ENCODE data around the gene HOXA13.

HOXA13 gene

DNA sequence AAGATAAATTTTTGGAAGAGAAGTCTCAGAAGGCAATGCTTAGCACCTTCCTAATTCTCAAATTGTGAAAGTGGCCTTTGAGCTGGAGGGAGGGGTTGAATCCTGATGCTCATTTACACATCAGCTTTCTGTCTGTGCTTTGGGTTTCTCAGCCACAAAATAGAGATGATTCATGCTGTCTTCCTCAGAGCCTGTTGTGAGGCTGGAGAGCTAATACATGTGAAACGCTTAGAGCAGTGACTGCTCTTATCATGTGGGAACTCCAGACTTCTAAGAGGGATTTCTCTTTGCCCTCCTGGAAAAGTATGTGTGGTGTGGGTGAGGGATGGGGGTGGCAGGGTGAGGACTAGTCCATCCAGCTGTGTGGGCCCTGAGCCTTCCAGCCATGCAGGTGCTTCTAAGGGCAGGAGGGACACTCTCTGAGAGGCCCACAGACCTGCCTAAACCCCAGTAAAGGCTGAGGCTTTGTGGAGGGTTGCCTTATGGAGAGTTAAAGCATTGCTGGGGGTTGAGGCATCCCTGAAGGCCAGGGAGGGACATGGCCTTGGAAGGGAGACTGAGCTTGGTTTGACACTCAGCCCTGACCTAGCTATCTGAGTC is 37.9 kb upstream of the HOXA13 start:
- no peak for DNase-seq (ENCODE audit: low read depth in 2 of 2, low spot score in 1 of 2)

DNA sequence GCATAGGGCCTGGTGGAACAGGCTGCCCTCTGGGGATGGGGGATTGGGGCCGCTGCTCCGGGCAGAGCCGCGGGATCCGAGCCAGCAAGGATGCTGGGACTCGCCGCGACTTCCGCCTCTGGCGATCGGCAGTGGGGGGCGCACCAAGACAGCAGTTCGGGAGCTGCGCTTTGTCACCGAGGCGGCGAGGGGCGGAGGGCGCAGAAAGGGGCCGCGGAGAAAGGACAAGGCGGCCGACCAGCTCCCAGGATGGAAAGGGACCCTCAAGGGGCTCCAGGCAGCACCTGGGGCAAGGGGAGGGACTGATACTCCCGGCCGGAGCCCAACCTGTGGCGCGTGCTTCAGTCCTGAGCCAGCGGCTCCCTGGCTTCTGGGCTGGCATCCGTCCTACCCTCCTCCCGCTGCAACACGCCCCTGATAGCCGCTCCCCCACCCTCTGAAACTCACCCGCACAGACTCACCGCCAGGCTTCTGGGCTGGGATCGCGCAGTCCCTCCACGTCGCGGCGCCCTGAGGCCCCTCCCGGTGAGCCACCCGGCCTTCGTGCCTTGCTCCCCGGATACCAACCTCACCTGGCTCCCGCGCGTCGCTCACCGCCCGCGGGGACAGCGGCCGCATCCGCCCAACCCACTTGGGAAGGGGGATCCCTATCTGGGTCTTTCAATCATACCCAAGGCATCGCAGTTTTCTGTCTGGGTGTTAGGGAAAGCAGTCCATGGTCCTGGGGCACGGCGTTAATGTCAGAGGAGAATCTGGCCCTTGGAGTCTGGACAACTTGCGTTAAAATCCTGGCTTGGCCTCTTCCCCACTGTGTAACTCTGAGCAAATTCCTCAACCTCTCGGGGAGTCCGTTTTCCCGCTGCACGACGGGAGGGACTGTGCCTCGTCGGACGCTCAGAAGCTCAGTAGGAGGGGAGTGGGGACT is 35.8 kb upstream of the HOXA13 start:
- DNase-seq (ENCODE audit: low read depth in 2 of 2, low spot score in 1 of 2) = no peak

DNA sequence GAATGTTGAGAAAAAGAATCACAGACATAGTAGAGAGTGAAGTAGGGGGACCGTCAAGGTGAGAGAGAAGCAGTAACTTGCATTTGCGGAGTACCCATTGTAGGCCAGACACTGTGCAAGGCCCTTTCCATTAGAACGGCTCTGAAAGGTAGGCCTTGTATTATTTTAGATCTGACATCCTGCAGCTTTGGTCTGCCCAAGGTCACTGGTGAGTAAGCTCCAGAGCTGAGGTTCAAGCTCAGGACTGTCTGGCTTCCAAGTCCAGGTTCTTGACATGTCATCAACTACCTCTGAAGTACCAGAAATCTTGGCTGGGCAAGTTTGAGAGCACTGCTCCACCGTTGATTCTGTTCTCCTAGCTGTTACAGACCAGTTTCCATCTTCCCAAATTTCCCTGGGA is 29.6 kb upstream of the HOXA13 start:
- DNase-seq (ENCODE audit: low read depth in 2 of 2, low spot score in 1 of 2) = no peak

DNA sequence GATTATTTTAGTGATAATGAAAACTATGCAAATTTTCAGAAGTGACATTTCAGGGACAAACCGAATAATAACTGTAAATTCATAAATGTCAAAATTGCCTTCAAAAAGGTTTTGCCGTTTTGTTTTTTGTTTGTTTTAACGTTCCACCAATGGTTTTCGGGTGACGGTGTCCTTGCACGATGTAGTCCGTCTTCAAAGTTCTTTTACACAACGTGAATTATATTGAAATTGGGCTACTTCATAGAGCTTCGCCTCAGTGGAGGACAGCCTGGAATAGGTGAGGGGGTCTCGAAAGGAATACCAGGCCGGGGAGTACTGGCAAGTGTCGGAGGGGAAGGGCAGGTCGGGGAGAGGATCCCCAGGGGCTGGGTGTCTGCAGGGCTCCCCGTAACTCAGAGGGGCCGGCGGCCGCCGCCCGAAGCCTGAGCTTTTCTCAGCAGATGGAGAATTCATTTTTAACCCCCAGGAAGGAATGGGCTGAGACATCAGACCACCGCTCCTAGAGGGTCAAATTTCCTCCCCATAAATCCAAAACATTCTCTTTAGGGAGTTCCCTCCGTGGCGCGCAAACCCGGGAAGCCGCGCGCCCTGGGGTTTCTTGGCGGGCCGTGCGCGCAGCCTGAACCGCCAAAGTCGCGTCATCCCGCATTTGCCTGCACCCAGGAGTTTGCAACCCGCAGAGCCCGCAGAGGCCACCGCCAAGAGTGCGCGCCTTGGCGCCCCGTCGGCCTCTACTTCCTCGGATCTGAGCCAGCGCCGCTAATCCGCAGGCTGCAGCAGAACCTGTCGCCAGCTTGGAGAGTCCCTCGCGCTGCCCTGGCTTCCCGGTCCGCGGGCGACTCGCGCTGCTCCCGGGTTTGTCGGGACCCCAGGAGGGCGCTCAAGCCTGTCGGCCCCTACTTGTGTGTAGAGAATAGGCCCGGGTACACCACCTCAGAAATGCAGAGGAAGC is 25.4 kb upstream of the HOXA13 start:
- DNase-seq (ENCODE audit: low read depth in 2 of 2, low spot score in 1 of 2) = no peak

DNA sequence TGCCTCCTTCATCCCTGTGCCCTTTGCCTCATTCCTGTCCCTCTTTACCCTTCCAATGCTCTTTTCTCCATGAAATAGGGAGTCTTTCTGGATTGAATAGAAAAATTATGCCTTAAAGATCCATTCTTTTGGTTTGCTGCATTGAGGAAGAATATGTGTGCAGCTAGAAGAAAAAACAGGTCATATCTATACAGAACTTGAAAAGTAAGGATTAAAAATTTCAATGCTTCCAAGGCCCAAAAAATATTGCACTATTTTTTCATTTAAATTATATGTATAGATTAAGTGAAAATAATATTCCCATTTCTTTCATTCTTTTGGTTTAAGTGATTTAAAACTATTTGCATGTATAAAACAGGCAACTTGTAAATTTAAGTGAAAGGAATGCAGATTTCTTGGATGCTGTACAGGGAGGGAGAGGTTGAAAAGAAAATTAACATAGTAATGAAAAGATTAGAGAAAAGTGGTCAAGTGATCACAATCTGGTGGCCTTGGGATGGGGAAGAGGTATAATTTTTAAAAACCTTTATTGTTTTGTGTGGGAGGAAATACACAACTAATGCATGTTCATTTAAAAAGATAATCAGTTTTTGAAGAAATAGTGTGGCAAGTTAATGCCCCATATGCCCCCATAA is 24.2 kb upstream of the HOXA13 start:
- DNase-seq (ENCODE audit: low read depth in 2 of 2, low spot score in 1 of 2) = no peak

DNA sequence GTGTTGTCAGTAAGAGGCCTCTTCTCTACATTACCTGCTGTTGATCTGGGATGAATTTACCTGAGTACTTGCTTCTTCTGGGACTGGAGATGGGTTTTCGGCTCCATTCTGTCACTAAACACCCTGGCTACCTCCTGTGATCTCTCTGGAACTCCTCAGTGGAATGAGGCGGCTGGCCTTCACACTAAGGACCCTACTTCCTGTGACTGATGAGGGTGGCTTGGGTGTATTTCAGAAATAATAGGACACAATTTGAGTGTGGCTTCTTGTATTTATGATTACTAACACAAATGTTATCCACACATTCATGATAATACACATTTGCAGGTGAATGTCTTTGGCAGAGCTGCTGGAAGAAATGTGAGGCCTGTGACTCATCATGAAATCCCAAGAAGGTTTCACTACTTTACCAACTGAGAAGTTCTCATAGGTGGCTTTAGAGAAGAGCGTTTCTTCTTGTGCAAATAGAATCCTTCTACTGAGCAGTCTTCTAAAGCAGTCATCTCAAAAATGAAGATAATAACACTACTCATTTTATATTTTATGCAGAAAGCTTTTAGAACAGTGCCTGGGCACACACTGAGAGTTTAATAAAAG is 21.4 kb upstream of the HOXA13 start:
- no peak for DNase-seq (ENCODE audit: low read depth in 2 of 2, low spot score in 1 of 2)

DNA sequence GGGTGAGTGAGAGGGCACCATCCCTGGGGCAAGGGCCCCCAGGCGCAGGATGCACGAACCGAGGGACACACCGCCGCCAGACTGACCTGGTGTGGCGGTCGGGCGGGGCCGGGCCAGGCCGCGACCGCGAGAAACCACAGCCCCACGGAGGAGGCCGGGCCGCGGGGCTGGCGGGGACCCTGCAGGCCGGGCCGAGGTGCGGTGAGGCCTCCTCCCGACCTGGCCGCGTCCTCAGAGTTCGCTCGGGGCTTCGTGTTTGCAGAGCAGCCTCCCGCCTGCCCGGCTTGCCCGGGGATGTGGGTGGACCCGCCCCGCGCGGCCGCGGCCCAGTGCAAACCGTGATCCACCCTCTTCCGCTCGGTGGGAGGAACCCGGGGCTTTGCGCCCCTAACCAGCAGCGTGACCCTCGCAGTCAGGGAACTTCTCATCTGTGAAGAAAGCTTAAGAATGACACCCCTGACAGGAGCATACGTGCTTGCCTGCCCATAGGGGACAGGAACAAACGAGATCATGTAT is 20.6 kb upstream of the HOXA13 start:
- no peak for DNase-seq (ENCODE audit: low read depth in 2 of 2, low spot score in 1 of 2)

DNA sequence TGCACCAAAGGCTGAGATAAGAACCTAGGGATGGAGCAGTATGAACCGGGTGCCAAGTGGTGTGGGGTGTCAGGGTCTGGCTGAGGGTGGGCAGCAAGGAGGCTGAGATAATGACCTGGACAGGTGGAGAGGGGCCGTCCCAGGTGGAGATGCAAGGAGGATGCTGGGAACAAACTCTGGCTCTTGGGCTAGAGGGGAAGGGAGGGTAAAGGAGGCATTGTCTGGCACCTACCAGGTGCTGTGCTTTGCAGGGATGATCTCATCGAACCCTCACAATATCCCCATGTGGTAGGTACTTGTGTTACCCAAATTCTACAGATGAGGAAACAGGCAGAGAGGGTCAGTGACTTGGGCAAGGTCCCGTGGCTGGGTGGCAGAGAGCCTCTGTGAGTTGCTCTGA is 19.9 kb upstream of the HOXA13 start:
- no peak for DNase-seq (ENCODE audit: low read depth in 2 of 2, low spot score in 1 of 2)

DNA sequence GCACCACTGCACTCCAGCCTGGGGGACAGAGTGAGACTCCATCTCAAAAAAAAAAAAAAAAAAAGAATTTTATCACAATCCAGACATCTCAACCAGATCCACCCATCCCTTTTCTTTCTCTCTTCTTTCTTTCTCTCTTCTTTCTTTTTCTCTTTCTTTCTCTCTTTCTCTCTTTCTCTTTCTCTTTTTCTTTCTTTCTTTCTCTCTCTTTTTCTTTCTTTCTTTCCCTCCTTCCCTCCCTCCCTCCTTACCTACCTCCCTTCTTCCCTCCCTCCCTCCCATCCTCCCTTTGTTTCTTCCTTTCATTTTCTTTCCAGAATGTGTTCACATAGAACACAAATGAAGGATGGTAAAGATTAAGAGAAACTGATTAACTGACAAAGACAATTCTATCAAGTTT is 18.1 kb upstream of the HOXA13 start:
- DNase-seq (ENCODE audit: low read depth in 2 of 2, low spot score in 1 of 2) = no peak

DNA sequence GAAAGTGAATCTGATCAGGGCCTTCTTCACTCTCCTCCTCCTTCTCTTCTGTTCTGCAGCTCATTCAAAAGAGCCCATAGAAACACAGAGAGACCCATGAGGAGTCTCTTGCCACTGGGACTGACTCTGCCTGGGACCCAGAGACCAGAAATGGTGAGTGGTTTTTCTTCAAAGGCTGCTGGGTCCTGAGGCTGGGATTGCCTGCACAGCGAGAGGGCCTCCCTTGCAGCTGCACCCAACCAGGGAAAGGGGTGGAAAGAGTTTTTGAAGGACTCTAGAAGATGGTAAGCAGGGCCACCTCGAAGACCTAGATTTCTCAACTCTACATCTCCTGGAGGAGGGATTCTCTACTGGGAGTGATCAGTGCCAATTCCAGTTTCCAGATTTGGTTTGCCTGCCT is 15.5 kb upstream of the HOXA13 start:
- no peak for DNase-seq (ENCODE audit: low read depth in 2 of 2, low spot score in 1 of 2)

DNA sequence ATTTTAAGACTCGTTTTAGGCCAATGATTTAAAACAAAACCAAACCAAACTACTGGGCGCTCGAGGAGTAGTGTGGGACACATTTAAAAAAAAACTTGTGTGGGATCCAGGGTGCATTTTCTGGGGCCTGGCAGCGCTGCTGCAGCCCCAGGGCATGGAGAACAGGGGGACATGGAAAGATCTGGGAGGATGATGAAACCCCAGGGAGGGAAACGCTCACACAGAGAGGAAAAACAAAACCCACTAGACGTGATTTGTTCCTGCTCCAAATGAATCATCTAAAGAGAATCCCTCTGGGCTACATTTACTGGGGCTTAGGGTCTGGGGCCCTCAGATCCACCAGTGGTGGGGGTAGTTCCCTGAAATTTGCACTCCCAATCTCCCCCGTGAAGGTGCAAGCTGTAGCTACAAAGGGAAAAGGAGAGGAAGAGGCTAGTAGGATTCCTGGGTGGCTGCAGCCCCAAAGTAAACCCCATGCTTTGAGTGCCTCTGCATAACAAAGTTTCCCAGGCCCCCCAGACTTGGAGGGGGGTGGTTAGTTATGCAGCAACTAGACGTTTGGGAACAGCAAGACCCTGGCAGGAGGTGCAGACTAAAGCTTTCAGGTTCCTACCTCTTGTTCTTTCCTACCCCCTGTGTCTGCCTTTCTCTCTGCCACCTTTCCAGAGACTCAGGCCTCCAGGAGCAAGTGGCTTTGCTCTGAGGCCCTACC is 14.5 kb upstream of the HOXA13 start:
- no peak for DNase-seq (ENCODE audit: low read depth in 2 of 2, low spot score in 1 of 2)

DNA sequence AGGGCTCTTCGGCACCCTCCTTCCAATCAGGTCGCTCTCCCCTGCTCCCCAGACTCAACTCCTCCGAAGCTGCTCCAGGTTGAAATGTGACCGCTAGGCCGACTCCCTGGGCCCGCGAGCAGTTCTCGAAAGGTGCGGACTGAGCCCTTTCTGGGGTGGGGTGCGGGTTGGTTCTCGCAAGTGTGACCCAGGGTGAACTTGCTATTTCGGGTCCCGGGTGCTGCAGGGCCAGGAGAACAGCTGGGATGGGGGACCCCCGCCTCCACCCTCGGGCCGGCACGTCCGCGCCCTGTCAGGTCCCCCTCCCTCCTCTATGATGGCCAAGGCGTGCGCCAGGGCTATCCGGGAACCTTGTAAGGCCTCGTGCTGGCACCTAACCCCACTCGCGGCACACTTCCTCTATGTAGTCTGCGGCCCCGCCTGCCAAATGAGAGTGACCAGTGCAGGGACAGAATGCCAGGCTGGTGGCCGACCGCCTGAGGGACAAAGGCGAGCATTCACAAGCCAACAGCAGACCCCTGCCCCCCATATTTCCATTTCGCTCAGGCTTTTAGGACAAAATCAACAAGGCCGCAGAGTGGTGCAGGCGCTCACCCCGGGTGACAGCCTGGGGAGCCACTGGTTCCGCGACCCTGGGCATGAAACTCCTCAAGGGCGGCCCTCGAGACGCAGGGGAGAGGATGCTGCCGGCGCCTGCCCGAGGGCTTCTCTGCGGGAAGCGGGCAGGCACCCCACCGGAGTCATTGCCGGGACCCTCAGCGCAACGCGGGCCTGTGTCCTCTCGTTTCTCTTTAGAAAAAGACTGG is 13.7 kb upstream of the HOXA13 start:
- DNase-seq (ENCODE audit: low read depth in 2 of 2, low spot score in 1 of 2) = no peak

DNA sequence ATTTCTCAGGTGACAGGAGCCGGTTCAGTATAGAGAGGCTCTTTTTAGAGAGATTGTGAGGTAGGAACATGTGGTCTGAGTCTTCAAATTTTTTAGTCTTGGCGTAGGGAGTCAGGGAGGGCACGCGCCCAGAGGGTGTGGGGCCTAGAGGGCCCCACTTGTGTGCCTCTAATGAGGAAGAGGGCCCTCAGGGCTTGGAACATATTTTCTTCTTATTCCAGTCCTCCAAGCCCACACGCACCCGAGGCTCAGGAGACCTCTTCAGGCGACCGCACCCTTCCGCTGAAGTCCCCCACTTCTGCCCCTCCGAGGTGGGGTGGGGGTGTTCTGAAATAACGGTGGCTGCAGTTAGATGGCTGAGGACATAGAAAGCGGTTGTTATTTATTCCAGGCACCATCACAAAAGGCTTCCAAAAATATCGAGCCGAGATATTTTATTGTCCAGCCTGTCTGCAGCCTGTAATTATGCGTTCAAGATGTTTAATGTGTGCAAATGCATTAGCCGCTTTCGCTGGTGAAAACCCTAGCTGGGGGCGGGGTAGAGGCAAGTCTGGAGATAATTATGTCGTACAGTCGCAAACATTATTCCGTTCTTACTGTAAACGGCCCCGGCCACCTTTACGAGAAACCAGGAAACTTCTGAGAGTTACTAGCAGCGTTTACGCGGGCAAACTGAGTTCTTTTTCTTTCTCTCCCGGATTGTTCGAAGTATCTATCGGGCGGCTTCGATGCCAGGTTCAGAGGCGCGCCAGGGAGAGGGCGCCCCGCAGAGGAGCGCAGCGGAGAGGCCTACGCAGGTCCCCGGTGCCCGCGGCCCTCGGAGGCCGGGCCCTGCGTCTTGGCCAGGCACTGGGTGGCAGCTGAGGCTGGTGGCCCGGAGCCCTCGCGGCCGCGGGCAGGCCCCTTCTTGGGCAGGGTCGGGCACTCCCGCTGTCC is 12.9 kb upstream of the HOXA13 start:
- DNase-seq (ENCODE audit: low read depth in 2 of 2, low spot score in 1 of 2) = no peak

DNA sequence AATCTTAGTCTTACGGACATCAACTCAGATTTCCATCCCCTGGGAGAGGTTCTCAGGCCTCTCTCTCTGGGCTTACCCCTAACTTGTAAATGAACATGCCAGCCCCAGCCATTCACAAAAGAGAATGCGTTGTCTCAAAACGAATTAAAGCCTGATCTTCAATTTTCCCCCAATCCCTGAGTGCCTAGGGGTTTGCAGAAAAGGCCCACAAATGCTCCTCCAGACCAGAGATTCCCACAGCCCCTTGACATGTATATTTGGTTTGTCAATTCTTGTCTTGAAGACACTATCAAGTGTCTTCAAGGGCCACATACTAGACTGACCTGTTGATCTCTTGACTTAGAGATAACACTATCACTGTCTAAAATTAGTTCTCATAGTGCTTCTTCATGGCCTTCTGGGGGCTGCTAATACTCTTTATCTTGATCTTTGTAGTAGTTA is 11.9 kb upstream of the HOXA13 start:
- no peak for DNase-seq (ENCODE audit: low read depth in 2 of 2, low spot score in 1 of 2)

DNA sequence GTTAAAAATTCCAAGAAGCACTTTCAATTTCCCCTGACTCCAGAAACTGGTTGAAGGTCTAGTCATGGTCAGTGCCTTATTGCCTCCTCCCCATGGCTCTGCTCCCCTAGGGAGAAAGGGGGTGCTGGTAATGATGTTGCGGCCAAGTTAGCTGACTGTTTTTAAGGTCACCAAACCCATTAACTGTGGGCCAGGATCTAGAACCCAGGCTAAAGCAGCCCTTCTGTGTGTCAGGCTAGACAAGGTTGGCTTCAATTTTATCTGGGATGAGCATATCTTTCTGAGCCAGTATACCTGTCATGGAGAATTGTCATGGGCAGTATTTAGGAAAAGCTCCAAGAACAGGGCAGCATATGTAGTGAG is 11.2 kb upstream of the HOXA13 start:
- DNase-seq (ENCODE audit: low read depth in 2 of 2, low spot score in 1 of 2) = no peak

DNA sequence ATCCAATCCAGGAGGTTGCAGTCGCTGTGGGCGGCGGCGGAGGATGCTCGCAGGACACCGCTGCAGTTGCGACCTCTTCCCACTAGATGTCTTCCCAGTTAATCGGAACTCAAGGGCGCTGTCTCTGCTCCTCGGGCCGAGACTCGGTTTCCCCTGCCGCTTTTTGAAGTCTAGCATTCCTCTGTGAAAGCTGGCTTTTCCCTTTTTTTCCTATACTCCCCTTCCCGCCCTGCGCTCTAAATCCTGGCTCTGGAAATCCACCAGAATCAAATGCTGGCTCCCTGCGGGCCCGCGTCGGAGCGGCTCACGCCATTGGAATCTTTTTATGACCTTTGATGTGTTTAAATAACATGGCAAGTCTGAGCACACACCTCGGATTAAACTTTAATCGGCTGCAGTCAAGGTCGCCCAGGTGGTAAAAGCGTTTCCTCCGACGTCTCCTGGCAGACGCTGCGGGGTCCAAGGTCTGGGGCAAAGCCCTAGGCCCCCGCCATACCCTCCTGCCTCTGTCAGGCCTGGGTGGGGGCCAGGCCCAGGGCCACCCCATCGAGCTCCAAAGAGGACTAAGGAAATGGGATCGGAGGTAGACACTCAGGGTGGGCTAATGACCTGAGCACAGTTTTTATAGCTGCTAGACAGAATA is 10.7 kb upstream of the HOXA13 start:
- DNase-seq (ENCODE audit: low read depth in 2 of 2, low spot score in 1 of 2) = no peak

DNA sequence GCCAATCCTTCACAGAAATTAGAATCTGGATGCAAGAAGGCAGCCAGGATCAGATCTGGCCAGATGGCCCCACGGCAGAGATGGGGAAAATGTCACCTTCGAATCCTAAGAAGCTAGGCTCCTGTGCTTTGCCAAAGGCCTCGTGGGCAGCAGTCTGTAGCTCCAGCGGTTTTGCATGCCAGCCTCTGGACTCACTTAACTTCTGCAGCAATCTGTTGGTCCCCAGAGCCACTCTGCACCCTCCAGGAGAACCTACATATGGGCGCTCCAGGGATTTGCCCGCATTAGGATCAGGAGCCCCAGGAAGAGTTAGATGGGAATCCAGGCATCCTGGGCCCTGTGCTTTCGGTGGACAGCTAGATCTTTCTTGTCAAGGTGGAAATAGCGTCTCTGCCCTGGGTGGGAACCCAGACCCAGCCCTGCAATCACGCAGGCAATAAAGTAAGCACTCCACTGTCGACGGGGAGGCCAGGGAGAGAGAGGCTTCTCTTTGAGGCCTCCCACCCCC is 10.1 kb upstream of the HOXA13 start:
- no peak for DNase-seq (ENCODE audit: low read depth in 2 of 2, low spot score in 1 of 2)
